ENCODE measurements around the gene LCNL1.

DNA sequence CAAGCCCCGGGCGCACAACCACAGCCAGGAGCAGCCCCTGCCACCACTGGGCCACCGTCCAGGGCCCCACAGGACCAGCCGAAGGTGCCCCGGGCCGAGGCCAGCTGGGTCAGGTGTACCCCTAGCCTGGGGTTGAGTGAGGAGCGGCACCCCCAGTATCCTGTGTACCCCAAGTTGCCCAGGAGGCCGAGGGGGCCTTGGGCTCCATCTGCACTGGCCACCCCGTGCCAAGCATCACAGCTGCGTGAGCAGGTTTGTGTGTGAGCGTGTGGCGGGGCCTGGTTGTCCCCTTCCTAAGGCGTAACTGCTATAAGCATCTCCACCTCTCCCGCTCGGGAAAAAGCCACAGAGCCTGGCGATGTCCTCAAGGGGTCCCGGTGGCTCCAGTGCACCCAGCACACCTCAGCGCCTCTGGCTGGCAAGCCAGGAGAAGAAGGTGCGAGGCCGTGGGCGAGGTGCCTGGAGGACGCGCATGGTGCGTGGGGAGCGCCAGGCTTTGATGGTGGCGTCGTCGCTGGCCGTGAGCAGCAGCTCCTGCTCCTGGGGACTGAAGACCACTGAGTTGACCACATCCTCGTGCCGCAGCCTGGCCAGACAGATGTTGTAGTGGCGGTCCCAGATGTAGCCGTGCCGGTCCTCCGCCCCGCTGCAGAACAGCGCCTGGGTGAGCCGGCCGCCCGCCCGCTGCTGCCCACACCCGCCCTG lies 42.1 kb upstream of the LCNL1 start:
- TF ChIP-seq, protein P1, sequence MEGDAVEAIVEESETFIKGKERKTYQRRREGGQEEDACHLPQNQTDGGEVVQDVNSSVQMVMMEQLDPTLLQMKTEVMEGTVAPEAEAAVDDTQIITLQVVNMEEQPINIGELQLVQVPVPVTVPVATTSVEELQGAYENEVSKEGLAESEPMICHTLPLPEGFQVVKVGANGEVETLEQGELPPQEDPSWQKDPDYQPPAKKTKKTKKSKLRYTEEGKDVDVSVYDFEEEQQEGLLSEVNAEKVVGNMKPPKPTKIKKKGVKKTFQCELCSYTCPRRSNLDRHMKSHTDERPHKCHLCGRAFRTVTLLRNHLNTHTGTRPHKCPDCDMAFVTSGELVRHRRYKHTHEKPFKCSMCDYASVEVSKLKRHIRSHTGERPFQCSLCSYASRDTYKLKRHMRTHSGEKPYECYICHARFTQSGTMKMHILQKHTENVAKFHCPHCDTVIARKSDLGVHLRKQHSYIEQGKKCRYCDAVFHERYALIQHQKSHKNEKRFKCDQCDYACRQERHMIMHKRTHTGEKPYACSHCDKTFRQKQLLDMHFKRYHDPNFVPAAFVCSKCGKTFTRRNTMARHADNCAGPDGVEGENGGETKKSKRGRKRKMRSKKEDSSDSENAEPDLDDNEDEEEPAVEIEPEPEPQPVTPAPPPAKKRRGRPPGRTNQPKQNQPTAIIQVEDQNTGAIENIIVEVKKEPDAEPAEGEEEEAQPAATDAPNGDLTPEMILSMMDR (IDR thresholded peaks at IDR 0.05; ENCODE audit: low read depth, low read length, missing input control), result no peak
- TF ChIP-seq HNF4A (conservative IDR thresholded peaks at IDR 0.05) (no peak), SP1 (IDR thresholded peaks at IDR 0.05) (no peak), JUND (IDR thresholded peaks at IDR 0.05) (no peak), FOXA2 (IDR thresholded peaks at IDR 0.05) (no peak), GABPA (IDR thresholded peaks at IDR 0.05 in 1 of 2, conservative IDR thresholded peaks at IDR 0.05 in 1 of 2) (no peak)
